Keratinocyte (primary cell): ENCODE measurements around the gene CLTC. TPM values are rescaled to one million over a fixed set of nuclear protein-coding genes. Genes with fewer than 3 reads are reported as not detected.
"Not testable (repeated sequence)": the region's sequence is repeated elsewhere in the genome, so short reads cannot be mapped to it uniquely, and the experiment has no call there.

Experiments used
- DNase-seq: peaks from one replicate; pipeline ENCODE4 v3.0.0-alpha.2; 2011; ENCODE audit warnings: low read depth, missing footprints, low spot score
- FAIRE-seq: peaks from 2 replicates; lab custom pipeline; 2011; peaks lifted over from hg19 to GRCh38; lab: Jason Lieb, UNC
- H2AFZ ChIP-seq: 2 replicates; pipeline ENCODE4 v1.6.0; 2012; ENCODE audit warnings: low read length, control low read depth, inconsistent platforms; ENCODE audit not compliant: control insufficient read depth
- H3K27ac ChIP-seq: 2 replicates; pipeline ENCODE4 v1.5.1; 2011; ENCODE audit warnings: low read length; ENCODE audit not compliant: control insufficient read depth, insufficient read depth
- H3K27me3 ChIP-seq: 3 replicates; pipeline ENCODE4 v1.6.0; 2011; ENCODE audit warnings: low read length; ENCODE audit not compliant: control insufficient read depth, insufficient read depth; ENCODE audit errors: extremely low read depth
- H3K36me3 ChIP-seq, 2 experiments: 2 replicates in 1 of 2; 3 replicates in 1 of 2; pipeline ENCODE4 v1.5.1; 2011; ENCODE audit warnings: low read length in 2 of 2, mild to moderate bottlenecking in 1 of 2; ENCODE audit not compliant: control insufficient read depth in 2 of 2, insufficient read depth in 2 of 2; ENCODE audit errors: extremely low read depth in 1 of 2
- H3K4me1 ChIP-seq: 3 replicates; pipeline ENCODE4 v1.5.1; 2011; ENCODE audit warnings: low read length; ENCODE audit not compliant: control insufficient read depth, insufficient read depth; ENCODE audit errors: extremely low read depth
- H3K4me2 ChIP-seq: 3 replicates; pipeline ENCODE4 v1.6.0; 2011; ENCODE audit warnings: low read depth, low read length; ENCODE audit not compliant: control insufficient read depth, insufficient read depth; ENCODE audit errors: extremely low read depth
- H3K4me3 ChIP-seq, 3 experiments: fragments of 200-600 bp in 1 of 3; sonication (generic) in 1 of 3; 2 replicates in 2 of 3; 3 replicates in 1 of 3; pipeline ENCODE4 v1.5.1; 2011 to 2016; ENCODE audit warnings: low read length in 3 of 3, mild to moderate bottlenecking in 3 of 3, control low read depth in 2 of 3, inconsistent platforms in 1 of 3, low read depth in 1 of 3, mixed read lengths in 1 of 3, mixed run types in 1 of 3, moderate library complexity in 1 of 3; ENCODE audit not compliant: control insufficient read depth in 2 of 3, insufficient read depth in 2 of 3; ENCODE audit errors: extremely low read depth in 1 of 3
- H3K79me2 ChIP-seq: 2 replicates; pipeline ENCODE4 v1.6.0; 2012; ENCODE audit warnings: low read length; ENCODE audit not compliant: control insufficient read depth, insufficient read depth
- H3K9ac ChIP-seq: 3 replicates; pipeline ENCODE4 v1.6.0; 2011; ENCODE audit warnings: low read length; ENCODE audit not compliant: control insufficient read depth, insufficient read depth; ENCODE audit errors: extremely low read depth
- H3K9me1 ChIP-seq: 3 replicates; pipeline ENCODE4 v1.6.0; 2011; ENCODE audit warnings: low read length; ENCODE audit not compliant: control insufficient read depth, insufficient read depth; ENCODE audit errors: extremely low read depth
- H3K9me3 ChIP-seq: 2 replicates; pipeline ENCODE4 v1.5.1; 2012; ENCODE audit warnings: low read depth, low read length; ENCODE audit not compliant: control insufficient read depth
- H4K20me1 ChIP-seq: 3 replicates; pipeline ENCODE4 v1.6.0; 2011; ENCODE audit warnings: low read length; ENCODE audit not compliant: control insufficient read depth, insufficient read depth; ENCODE audit errors: extremely low read depth
- EZH2 ChIP-seq: IDR thresholded peaks from one replicate; pipeline ENCODE4 v1.6.1; 2012; ENCODE audit warnings: inconsistent platforms, mild to moderate bottlenecking, low read length, moderate library complexity
- dilution Hi-C: fragments of 300-500 bp; cut with MboI; formaldehyde crosslinking; loops from one replicate; pipeline ENCODE4 v1.7.0; 2020; ENCODE audit warnings: low sequenced_read_pairs; ENCODE audit not compliant: extremely low pct_ligation_motif_present
- polyA plus RNA-seq, 5 experiments: library from polyadenylated mRNA; depleted of rRNA in 3 of 5; stranded (reverse) in 3 of 5; stranded (forward) in 1 of 5; unstranded in 1 of 5; fragments of >200 nt; gene quantifications; 1 replicate in 1 of 5; 2 replicates in 3 of 5; 3 replicates in 1 of 5; pipeline versions ENCODE4 v1.2.1 to v1.2.3, GENCODE V29; 2011 to 2012; ENCODE audit warnings: missing spikeins in 2 of 5, low read depth in 1 of 5, low replicate concordance in 1 of 5
- TF ChIP-seq, protein P1 (sequence below), 3 experiments: IDR thresholded peaks in 1 of 3; conservative IDR thresholded peaks in 1 of 3; optimal IDR thresholded peaks in 1 of 3; 2 replicates in 2 of 3; 3 replicates in 1 of 3; pipeline versions ENCODE3 to v1.5.1; 2011; ENCODE audit warnings: low read length in 3 of 3, mild to moderate bottlenecking in 3 of 3, moderate library complexity in 2 of 3, control low read depth in 1 of 3, inconsistent platforms in 1 of 3; ENCODE audit not compliant: insufficient read depth in 2 of 3; ENCODE audit errors: extremely low read depth in 1 of 3

Gene CLTC
- polyA plus RNA-seq, 1 donor (not counting 4 experiments of a cell fraction or from before 2014, with no cell fraction given): 209 TPM

DNA sequence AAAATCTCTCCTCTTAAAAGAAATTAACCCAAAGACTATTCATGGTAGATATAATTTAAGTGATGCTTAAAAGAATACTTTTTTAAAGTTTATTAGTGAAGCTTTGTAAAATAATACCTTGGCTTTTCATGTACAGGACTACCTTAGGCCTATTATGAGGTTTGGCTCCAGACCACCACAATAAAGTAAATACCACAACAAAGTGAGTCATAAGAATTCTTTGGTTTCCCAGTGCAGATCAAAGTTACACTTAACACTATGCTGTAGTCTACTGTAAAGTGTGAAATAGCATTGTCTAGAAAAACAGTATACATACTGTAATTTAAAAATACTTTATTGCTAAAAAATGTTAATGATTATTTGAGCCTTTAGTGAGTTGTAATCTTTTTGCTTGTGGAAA, 31.7 kb downstream of the CLTC start:
- dilution Hi-C loops: no loop called here
- FAIRE-seq (no peak), DNase-seq (no peak)

DNA sequence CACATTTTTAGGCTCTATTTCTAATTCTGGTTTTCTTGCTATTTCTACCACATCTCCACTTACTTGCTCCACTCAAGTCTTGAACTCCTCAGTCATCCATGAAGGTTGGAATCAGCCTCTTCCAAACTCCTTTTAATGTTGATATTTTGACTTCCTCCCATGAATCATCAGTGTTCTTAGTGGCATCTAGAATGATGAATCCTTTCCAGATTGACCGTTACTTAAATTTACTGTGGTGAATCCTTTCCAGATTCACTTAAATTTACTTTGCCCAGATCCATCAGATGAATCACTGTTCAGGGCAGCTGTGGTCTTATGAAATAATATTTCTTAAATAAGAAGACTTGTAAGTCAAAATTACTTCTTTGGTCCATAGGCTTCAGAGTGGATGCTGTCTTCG, 32.4 kb downstream of the CLTC start:
- Histone ChIP-seq H3K9ac (no peak overlapping the region), H3K36me3 (peaks cover 22 to 37% of the 10 kb centered on the region in 2 experiments)

More for the DNA sequence above, 31.7 kb downstream of the CLTC start:
- Histone ChIP-seq H3K9me3 (no peaks in the 10 kb centered on the region), H3K36me3 (peaks cover 22 to 37% of the 10 kb centered on the region in 2 experiments), H3K4me2 (no peak overlapping the region), H4K20me1 (peaks cover 9% of the 10 kb centered on the region), H3K9ac (no peak overlapping the region), H3K9me1 (no peaks in the 10 kb centered on the region), H3K4me1 (no peaks in the 10 kb centered on the region), H2AFZ (no peak overlapping the region), H3K27ac (no peak overlapping the region), H3K4me3 (no peak overlapping the region), H3K27me3 (no peaks in the 10 kb centered on the region), H3K79me2 (peaks cover 55% of the 10 kb centered on the region)
- TF ChIP-seq EZH2: no peak
- TF ChIP-seq, protein P1, sequence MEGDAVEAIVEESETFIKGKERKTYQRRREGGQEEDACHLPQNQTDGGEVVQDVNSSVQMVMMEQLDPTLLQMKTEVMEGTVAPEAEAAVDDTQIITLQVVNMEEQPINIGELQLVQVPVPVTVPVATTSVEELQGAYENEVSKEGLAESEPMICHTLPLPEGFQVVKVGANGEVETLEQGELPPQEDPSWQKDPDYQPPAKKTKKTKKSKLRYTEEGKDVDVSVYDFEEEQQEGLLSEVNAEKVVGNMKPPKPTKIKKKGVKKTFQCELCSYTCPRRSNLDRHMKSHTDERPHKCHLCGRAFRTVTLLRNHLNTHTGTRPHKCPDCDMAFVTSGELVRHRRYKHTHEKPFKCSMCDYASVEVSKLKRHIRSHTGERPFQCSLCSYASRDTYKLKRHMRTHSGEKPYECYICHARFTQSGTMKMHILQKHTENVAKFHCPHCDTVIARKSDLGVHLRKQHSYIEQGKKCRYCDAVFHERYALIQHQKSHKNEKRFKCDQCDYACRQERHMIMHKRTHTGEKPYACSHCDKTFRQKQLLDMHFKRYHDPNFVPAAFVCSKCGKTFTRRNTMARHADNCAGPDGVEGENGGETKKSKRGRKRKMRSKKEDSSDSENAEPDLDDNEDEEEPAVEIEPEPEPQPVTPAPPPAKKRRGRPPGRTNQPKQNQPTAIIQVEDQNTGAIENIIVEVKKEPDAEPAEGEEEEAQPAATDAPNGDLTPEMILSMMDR (optimal IDR thresholded peaks at IDR 0.05 in 1 of 3, IDR thresholded peaks at IDR 0.05 in 1 of 3, conservative IDR thresholded peaks at IDR 0.05 in 1 of 3; ENCODE audit: extremely low read depth in 1 of 3, insufficient read depth in 2 of 3, low read length in 3 of 3): no peak

DNA sequence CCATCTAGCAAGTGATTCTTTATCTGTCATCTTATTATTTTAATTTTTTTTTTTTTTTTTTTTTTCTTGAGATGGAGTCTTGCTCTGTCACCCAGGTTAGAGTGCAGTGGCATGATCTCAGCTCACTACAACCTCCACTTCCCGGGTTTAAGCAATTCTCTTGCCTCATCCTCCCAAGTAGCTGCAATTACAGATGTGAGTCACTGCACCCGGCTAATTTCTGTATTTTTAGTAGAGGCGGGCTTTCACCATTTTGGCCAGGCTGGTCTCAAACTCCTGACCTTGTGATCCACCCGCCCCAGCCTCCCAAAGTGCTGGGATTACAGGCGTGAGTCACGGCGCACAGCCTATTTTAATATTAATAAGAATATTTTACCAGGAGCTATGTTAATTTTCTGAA, 36.9 kb downstream of the CLTC start:
- dilution Hi-C loops, H4K20me1 ChIP-seq, H3K9me3 ChIP-seq, DNase-seq, H3K4me2 ChIP-seq, H3K4me1 ChIP-seq, H3K27me3 ChIP-seq, H3K4me3 ChIP-seq, H3K9me1 ChIP-seq, H3K9ac ChIP-seq, H3K27ac ChIP-seq, FAIRE-seq, H2AFZ ChIP-seq: not testable (repeated sequence)
- Histone ChIP-seq H3K79me2 (peaks cover 33% of the 10 kb centered on the region), H3K36me3 (peaks cover 27 to 39% of the 10 kb centered on the region in 2 experiments)

More for the DNA sequence above, 32.4 kb downstream of the CLTC start:
- H3K9me1 ChIP-seq: no peaks in the 10 kb centered on the region
- DNase-seq (no peak), FAIRE-seq (no peak)
- peaks cover 6% of the 10 kb centered on the region for H4K20me1 ChIP-seq
- H3K27ac ChIP-seq: no peak overlapping the region
- no peak overlapping the region for H2AFZ ChIP-seq
- H3K9me3 ChIP-seq: no peaks in the 10 kb centered on the region
- H3K4me1 ChIP-seq: no peaks in the 10 kb centered on the region
- dilution Hi-C loops: no loop called here
- H3K4me3 ChIP-seq: no peak overlapping the region
- TF ChIP-seq EZH2: no peak
- TF ChIP-seq, protein P1 (optimal IDR thresholded peaks at IDR 0.05 in 1 of 3, IDR thresholded peaks at IDR 0.05 in 1 of 3, conservative IDR thresholded peaks at IDR 0.05 in 1 of 3; ENCODE audit: extremely low read depth in 1 of 3, insufficient read depth in 2 of 3, low read length in 3 of 3): no peak
- peaks cover 49% of the 10 kb centered on the region for H3K79me2 ChIP-seq
- no peaks in the 10 kb centered on the region for H3K27me3 ChIP-seq
- no peak overlapping the region for H3K4me2 ChIP-seq
